Progenitor cell of endocrine pancreas (in vitro differentiated cells): ENCODE results near the gene ENOPH1. TPM values are rescaled to one million over a fixed set of nuclear protein-coding genes. Genes with fewer than 3 reads are reported as not detected.

Experiments used
- DNase-seq: peaks from one replicate; pipeline ENCODE4 v3.0.0; 2021; ENCODE audit warnings: low spot score; ENCODE audit not compliant: unreplicated experiment
- H3K27ac Mint-ChIP-seq: 2 replicates; pipeline ENCODE4 v1.8.0; 2021; ENCODE audit warnings: mild to moderate bottlenecking, moderate library complexity, mixed read lengths
- H3K27me3 Mint-ChIP-seq: 2 replicates; pipeline ENCODE4 v1.8.0; 2021; ENCODE audit warnings: mixed read lengths
- H3K36me3 Mint-ChIP-seq: 2 replicates; pipeline ENCODE4 v1.8.0; 2022; ENCODE audit warnings: mixed read lengths; ENCODE audit not compliant: insufficient read depth
- H3K4me1 Mint-ChIP-seq: 2 replicates; pipeline ENCODE4 v1.8.0; 2021; ENCODE audit warnings: low read depth, mixed read lengths
- H3K4me3 Mint-ChIP-seq: 2 replicates; pipeline ENCODE4 v1.8.0; 2021; ENCODE audit warnings: low read depth, mild to moderate bottlenecking, moderate library complexity, mixed read lengths
- H3K9me3 Mint-ChIP-seq: 2 replicates; pipeline ENCODE4 v1.8.0; 2021; ENCODE audit warnings: low read depth, mixed read lengths
- total RNA-seq: library from RNA; stranded (reverse); gene quantifications from 2 replicates; pipeline ENCODE4 v1.2.1, GENCODE V29; 2021
- TF ChIP-seq, protein P1 (sequence below): fragments of 200-600 bp; sonication (generic); IDR thresholded peaks from one replicate; pipeline ENCODE4 v1.5.0; 2021; ENCODE audit warnings: antibody characterized with exemption, mild to moderate bottlenecking; ENCODE audit not compliant: unreplicated experiment

ENOPH1 gene
- total RNA-seq, 1 donor from 2014 or later, result 34.0 TPM

DNA sequence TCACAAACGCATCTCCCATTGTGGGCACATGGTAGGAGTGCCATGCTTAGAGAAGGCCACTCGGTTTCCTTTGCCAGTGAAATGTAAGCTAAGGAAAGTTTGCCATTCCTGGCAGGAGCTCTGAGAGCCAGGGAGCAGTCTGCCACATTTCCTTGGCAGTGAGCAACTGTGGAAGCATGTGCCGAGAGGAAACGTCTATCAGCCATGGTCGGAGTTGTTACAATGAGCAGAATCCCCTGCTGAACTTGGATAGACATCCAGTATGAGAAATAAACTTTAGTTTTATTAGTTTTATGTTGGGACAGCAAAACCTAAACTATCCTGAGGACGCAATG is 51.1 kb downstream of the ENOPH1 start:
- H3K4me3 Mint-ChIP-seq, result no peak overlapping the region

DNA sequence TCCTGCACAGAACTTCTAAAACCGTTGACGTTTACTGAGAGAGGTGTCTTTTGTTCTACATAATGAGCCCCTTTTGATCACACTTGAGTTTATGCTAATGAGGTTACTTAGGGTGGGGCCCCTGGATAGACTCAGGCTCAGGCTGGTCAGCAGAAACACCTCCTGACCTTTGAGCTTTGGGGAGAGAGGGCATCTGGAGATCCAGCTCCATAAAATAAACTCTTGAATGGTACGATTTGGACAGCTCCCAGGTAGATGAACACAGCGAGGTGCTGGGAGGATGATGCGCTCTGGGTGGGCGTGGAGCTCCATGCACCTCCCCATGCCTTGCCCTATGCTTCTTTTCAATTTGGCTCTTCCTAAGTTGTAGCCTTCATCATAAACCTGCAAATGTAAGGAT is 52.0 kb downstream of the ENOPH1 start:
- Mint-ChIP-seq H3K27me3 (no peaks in the 10 kb centered on the region), H3K4me1 (no peaks in the 10 kb centered on the region), H3K36me3 (peaks cover 2% of the 10 kb centered on the region), H3K9me3 (peaks cover 5% of the 10 kb centered on the region), H3K4me3 (no peak overlapping the region), H3K27ac (no peak overlapping the region)
- no peak for DNase-seq
- TF ChIP-seq, protein P1, sequence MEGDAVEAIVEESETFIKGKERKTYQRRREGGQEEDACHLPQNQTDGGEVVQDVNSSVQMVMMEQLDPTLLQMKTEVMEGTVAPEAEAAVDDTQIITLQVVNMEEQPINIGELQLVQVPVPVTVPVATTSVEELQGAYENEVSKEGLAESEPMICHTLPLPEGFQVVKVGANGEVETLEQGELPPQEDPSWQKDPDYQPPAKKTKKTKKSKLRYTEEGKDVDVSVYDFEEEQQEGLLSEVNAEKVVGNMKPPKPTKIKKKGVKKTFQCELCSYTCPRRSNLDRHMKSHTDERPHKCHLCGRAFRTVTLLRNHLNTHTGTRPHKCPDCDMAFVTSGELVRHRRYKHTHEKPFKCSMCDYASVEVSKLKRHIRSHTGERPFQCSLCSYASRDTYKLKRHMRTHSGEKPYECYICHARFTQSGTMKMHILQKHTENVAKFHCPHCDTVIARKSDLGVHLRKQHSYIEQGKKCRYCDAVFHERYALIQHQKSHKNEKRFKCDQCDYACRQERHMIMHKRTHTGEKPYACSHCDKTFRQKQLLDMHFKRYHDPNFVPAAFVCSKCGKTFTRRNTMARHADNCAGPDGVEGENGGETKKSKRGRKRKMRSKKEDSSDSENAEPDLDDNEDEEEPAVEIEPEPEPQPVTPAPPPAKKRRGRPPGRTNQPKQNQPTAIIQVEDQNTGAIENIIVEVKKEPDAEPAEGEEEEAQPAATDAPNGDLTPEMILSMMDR, result no peak

More for the DNA sequence above, 51.1 kb downstream of the ENOPH1 start:
- Mint-ChIP-seq H3K27ac (no peak overlapping the region), H3K36me3 (no peaks in the 10 kb centered on the region), H3K27me3 (no peaks in the 10 kb centered on the region), H3K9me3 (peaks cover 5% of the 10 kb centered on the region), H3K4me1 (no peaks in the 10 kb centered on the region)
- TF ChIP-seq, protein P1, result no peak
- no peak for DNase-seq

DNA sequence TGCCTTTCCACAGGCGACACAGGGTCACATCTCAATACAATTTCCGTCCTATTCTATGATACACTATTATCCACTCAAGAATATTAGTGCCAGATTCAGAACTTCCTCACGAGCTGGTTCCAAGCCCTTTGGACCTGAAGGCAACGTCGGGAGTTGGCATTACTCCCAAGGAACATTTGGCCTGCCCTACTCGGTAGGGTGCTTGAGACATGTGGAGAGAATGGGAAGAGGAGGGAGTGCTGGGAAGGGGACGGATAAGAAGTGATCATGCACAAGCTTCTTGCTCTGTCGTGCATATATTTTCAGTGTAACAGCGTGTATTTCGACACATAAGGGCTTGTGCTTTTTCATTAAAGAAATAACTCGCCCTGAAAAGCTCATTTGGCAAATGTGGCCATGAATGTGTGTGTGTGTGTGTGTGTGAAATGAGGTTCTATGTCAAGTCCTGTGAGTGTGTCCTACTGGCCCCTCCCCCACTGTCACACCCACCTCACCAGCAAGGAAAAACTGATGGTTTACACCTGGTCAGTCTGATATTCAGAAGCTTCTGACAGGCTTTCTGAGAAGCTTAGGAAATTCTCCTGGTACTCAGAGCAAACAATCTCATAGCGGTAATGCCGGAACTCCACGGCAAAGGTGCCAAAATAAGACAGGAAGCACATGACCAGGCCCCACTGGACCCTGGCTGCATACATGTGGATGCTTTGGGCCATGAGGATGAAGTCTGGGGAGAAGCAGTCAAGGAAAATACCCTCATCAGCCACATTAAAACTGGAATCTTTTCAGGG is 54.8 kb downstream of the ENOPH1 start:
- TF ChIP-seq, protein P1, result no peak
- H3K4me1 Mint-ChIP-seq, result no peaks in the 10 kb centered on the region
- peaks cover 2% of the 10 kb centered on the region for H3K36me3 Mint-ChIP-seq
- H3K27me3 Mint-ChIP-seq, result no peaks in the 10 kb centered on the region
- H3K27ac Mint-ChIP-seq, result no peak overlapping the region
- H3K9me3 Mint-ChIP-seq, result no peaks in the 10 kb centered on the region
- no peak for DNase-seq
- no peak overlapping the region for H3K4me3 Mint-ChIP-seq

DNA sequence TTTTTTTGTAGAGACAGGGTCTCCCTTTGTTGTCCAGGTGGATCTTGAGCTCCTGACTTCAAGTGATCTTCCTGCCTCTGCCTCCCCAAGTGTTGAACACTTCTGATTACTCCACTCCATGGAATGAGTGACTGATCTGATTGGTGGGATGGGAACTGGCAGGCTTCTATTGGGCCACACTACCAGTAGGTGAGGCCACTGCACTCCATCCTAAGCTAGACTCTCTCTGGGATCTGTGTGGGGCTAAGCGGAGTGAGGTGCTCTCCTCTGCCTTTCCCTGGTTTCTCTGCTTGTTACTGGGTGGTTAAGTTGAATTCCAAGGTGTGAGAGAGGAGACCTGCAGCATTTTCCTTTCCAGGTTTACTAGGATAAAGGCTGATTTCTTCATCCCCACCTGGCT is 58.7 kb downstream of the ENOPH1 start:
- TF ChIP-seq, protein P1, result no peak
- no peaks in the 10 kb centered on the region for H3K9me3 Mint-ChIP-seq

DNA sequence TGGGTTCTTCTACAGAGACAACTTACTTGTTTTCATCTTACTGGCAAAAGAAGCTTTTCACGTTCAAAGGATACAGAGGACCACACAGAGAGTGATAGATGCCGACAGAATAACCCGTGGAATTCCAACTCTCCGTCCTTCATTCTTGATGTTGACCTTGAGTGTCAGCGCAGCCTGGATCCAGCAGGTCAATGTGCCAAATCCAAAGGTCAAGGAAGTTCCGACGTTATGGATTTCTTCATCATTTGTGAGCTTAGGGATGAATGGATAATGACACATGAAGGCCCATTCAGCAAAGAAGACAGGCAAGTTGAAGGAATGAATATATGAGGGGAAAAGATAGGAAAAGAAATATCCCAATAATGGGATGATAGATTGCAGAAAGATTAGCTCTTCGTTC is 59.6 kb downstream of the ENOPH1 start:
- Mint-ChIP-seq H3K4me1 (no peaks in the 10 kb centered on the region), H3K27me3 (no peaks in the 10 kb centered on the region), H3K9me3 (no peaks in the 10 kb centered on the region), H3K27ac (no peak overlapping the region), H3K36me3 (peaks cover 2% of the 10 kb centered on the region), H3K4me3 (no peak overlapping the region)
- TF ChIP-seq, protein P1, result no peak
- no peak for DNase-seq

More for the DNA sequence above, 58.7 kb downstream of the ENOPH1 start:
- H3K36me3 Mint-ChIP-seq, result peaks cover 2% of the 10 kb centered on the region
- no peak overlapping the region for H3K27ac Mint-ChIP-seq
- no peak overlapping the region for H3K4me3 Mint-ChIP-seq
- H3K4me1 Mint-ChIP-seq, result no peaks in the 10 kb centered on the region
- DNase-seq, result no peak
- no peaks in the 10 kb centered on the region for H3K27me3 Mint-ChIP-seq
